Suprapubic skin (tissue), 3 donors: ENCODE data around the gene NTN1.

Experiments used
- CTCF ChIP-seq, 2 donors: fragments of 200-600 bp in 1 of 2; fragments of 450-650 bp in 1 of 2; sonication (generic) in 1 of 2; IDR thresholded peaks; one replicate each; pipeline ENCODE4 v1.5.1; 2016 to 2019; ENCODE audit warnings: antibody characterized with exemption in 2 of 2, mild to moderate bottlenecking in 1 of 2, moderate library complexity in 1 of 2
- POLR2AphosphoS5 ChIP-seq, 3 donors: sonication (generic); formaldehyde crosslinking; IDR thresholded peaks; one replicate each; pipeline ENCODE4 v1.6.1; 2017; ENCODE audit warnings: antibody characterized with exemption in 3 of 3

DNA sequence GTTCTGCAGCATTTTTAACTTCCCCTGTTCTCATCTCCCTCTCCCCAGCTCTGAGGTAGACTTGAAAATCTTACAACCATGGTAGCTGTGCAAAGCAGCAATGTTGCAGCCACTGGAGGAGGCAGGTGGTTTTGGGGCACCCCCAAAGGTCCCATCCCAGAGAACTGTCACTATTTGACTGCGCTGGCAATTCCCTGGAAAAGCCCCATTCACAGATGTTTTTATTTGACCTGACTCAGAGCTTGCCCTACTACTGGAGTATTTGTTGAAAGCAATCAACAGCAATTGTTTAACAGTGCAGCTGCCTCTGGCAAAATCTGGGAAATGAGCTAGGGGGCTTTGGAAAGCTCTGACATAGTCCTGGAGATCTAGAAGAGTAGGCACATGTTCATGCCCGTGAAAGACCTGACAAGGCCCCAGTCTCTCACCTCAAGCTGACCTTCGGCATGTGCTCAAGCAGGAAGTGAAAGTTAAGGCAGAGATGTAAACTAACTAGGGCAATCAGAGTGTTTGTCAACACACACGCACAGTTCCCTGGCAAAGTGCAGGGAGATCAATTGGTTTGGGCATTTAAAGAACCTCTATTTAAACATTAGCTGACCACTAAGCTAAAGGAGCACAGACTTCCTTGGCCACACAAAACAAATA is 36.1 kb upstream of the NTN1 start:
- TF ChIP-seq CTCF (IDR thresholded peaks at IDR 0.05) = no peak
- no peak for TF ChIP-seq POLR2AphosphoS5 (IDR thresholded peaks at IDR 0.05)
